OCI-LY7 (cell line): ENCODE data around the gene FBP1. TPM values are rescaled to one million over a fixed set of nuclear protein-coding genes. Genes with fewer than 3 reads are reported as not detected.

Experiments used
- BruUV-seq: library from RNA; stranded (reverse); fragments of 400-500 nt; replicated peaks from 2 replicates; lab custom pipeline; 2021; lab: Mats Ljungman, UMichigan
- CTCF ChIA-PET: fragments of 300-600 bp; sonication (Branson Sonifier 250); formaldehyde crosslinking; loops from one replicate; lab custom pipeline; 2022; ENCODE audit warnings: antibody characterized with exemption; ENCODE audit not compliant: unreplicated experiment; lab: Charles Lee
- POLR2A ChIA-PET: fragments of 300-600 bp; sonication (Branson Sonifier 250); formaldehyde crosslinking; loops from one replicate; lab custom pipeline; 2022; ENCODE audit warnings: antibody characterized with exemption; lab: Charles Lee
- DNase-seq: peaks from one replicate; pipeline ENCODE4 v3.0.0-alpha.2; 2015; ENCODE audit warnings: low spot score
- H2AFZ ChIP-seq: fragments of 200-600 bp; sonication (generic), shearing (Covaris generic); 2 replicates; pipeline ENCODE4 v1.6.1; 2014; ENCODE audit warnings: mild to moderate bottlenecking, antibody characterized with exemption, low read length, moderate library complexity
- H3K27ac ChIP-seq: fragments of 200-600 bp; sonication (generic); 2 replicates; pipeline ENCODE4 v1.5.1; 2014; ENCODE audit warnings: mixed run types, low read depth, mild to moderate bottlenecking, moderate library complexity, low read length, inconsistent platforms; ENCODE audit not compliant: poor library complexity, severe bottlenecking
- H3K36me3 ChIP-seq: fragments of 200-600 bp; sonication (generic); 2 replicates; pipeline ENCODE4 v1.6.1; 2014; ENCODE audit warnings: mild to moderate bottlenecking, antibody characterized with exemption, low read length, moderate library complexity, mixed read lengths; ENCODE audit not compliant: insufficient read depth
- H3K4me1 ChIP-seq: fragments of 200-600 bp; sonication (generic); 2 replicates; pipeline ENCODE4 v1.5.1; 2014; ENCODE audit warnings: mild to moderate bottlenecking, low read length; ENCODE audit not compliant: insufficient read depth, poor library complexity, severe bottlenecking
- H3K4me2 ChIP-seq: fragments of 200-600 bp; sonication (generic); 2 replicates; pipeline ENCODE4 v1.6.1; 2014; ENCODE audit warnings: mild to moderate bottlenecking, low read length
- H3K4me3 ChIP-seq: fragments of 200-600 bp; sonication (generic); 2 replicates; pipeline ENCODE4 v1.5.1; 2014; ENCODE audit warnings: mild to moderate bottlenecking, low read depth, low read length; ENCODE audit not compliant: poor library complexity, severe bottlenecking
- H3K79me2 ChIP-seq: fragments of 200-600 bp; sonication (generic); 2 replicates; pipeline ENCODE4 v1.6.1; 2016; ENCODE audit warnings: low read depth, mild to moderate bottlenecking, low read length, moderate library complexity, mixed read lengths; ENCODE audit not compliant: insufficient read depth
- H3K9me2 ChIP-seq: fragments of 200-600 bp; sonication (generic); 2 replicates; pipeline ENCODE4 v1.6.1; 2016; ENCODE audit warnings: mild to moderate bottlenecking, low read length, mixed read lengths; ENCODE audit not compliant: insufficient read depth
- H3K9me3 ChIP-seq: fragments of 200-600 bp; sonication (generic); 2 replicates; pipeline ENCODE4 v1.6.1; 2014; ENCODE audit warnings: mild to moderate bottlenecking, mixed run types, low read length, mixed read lengths
- H4K20me1 ChIP-seq: fragments of 200-600 bp; sonication (generic); 2 replicates; pipeline ENCODE4 v1.6.1; 2014; ENCODE audit warnings: mild to moderate bottlenecking, antibody characterized with exemption, low read length, moderate library complexity, mixed read lengths; ENCODE audit not compliant: insufficient read depth
- CTCF ChIP-seq: fragments of 200-600 bp; sonication (generic); conservative IDR thresholded peaks from 2 replicates; pipeline ENCODE4 v1.5.1; 2014; ENCODE audit warnings: mild to moderate bottlenecking, antibody characterized with exemption, low read length, moderate library complexity, mixed read lengths
- EZH2phosphoT487 ChIP-seq: fragments of 200-600 bp; sonication (generic); IDR thresholded peaks from 2 replicates; pipeline ENCODE4 v1.6.1; 2018; ENCODE audit warnings: low read depth, borderline replicate concordance, mild to moderate bottlenecking, mixed run types, antibody characterized with exemption, low read length, moderate library complexity, mixed read lengths
- intact Hi-C: fragments of 100-400 bp; cut with micrococcal nuclease; formaldehyde crosslinking; loops from one replicate; pipeline ENCODE4 v1.10.0; 2022; ENCODE audit not compliant: unreplicated experiment
- total RNA-seq, 2 experiments: library from RNA; depleted of rRNA in 1 of 2; stranded (reverse); fragments of >200 nt in 1 of 2; shearing (Covaris generic) in 1 of 2; gene quantifications; 2 replicates each; pipeline ENCODE4 v1.2.3, GENCODE V29; 2014 to 2022

The FBP1 gene
- total RNA-seq, 2 experiments from 2014 or later, result 63.9 to 79.1 TPM

- Histone ChIP-seq H3K9me3 (no peaks in the 10 kb centered on the region), H3K4me2 (peak overlapping the region; percentile 81), H3K79me2 (peaks cover 21% of the 10 kb centered on the region; the same call in 1 of the 2 replicates), H2AFZ (peak overlapping the region; percentile 58; the same call in 1 of the 2 replicates), H3K4me3 (peak overlapping the region; percentile 75), H3K27ac (peak overlapping the region; percentile 93), H3K36me3 (peaks cover 5% of the 10 kb centered on the region; the same call in 1 of the 2 replicates), H3K4me1 (peaks cover 79% of the 10 kb centered on the region), H3K9me2 (no peaks in the 10 kb centered on the region), H4K20me1 (no peaks in the 10 kb centered on the region)
- CTCF ChIA-PET, result interaction anchor here (1.3 kb wide), 1 partner anchor 52 kb away, joined by 4 read pairs; the partner anchor contains the start of gene PCAT7
- peak; percentile 69 for DNase-seq
- POLR2A ChIA-PET, result interaction anchor here (0.7 to 1.6 kb wide), 4 partner anchors 9 to 93 kb away, joined by 3 to 6 read pairs (median 3); no protein-coding TSS in a partner anchor
- TF ChIP-seq CTCF (no peak), EZH2phosphoT487 (no peak)
- BruUV-seq, result TSS peak; percentile 82
- intact Hi-C loops, result no loop called here
Measured at GRCh38 chr9:94606646-94607422, 32.5 kb downstream of the FBP1 start.

GRCh38 chr9:94603259-94604160 lies 35.8 kb downstream of the FBP1 start:
- DNase-seq, result peak; percentile 84
- Histone ChIP-seq H3K9me2 (no peaks in the 10 kb centered on the region), H3K4me1 (peaks cover 82% of the 10 kb centered on the region), H4K20me1 (no peaks in the 10 kb centered on the region), H3K4me2 (peak overlapping the region; percentile 81), H3K36me3 (peaks cover 5% of the 10 kb centered on the region; the same call in 1 of the 2 replicates), H3K4me3 (peak overlapping the region; percentile 75), H3K27ac (peak overlapping the region; percentile 93), H3K79me2 (peaks cover 21% of the 10 kb centered on the region; the same call in 1 of the 2 replicates), H2AFZ (no peak overlapping the region; the same call in 1 of the 2 replicates), H3K9me3 (no peaks in the 10 kb centered on the region)
- intact Hi-C loops, result loop anchor here (1.0 kb wide), 1 partner anchor 49 kb away; no protein-coding TSS in a partner anchor
- POLR2A ChIA-PET, result interaction anchor here (1.0 to 1.2 kb wide), 2 partner anchors 17 to 49 kb away, joined by 3 to 6 read pairs; partner anchors contain the start of gene PCAT7
- TF ChIP-seq EZH2phosphoT487 (no peak), CTCF (peak; percentile 83)
- CTCF ChIA-PET, result interaction anchor here (1.0 kb wide), 1 partner anchor 20 kb away, joined by 3 read pairs; no protein-coding TSS in a partner anchor
- no TSS peak for BruUV-seq
